Measurements from ENCODE around the gene DHRS4. TPM values are rescaled to one million over a fixed set of nuclear protein-coding genes. Genes with fewer than 3 reads are reported as not detected.

DHRS4 gene
- total and polyA plus RNA-seq, 9 of the 15 experiments (the other 6 are each of a cell fraction or from before 2014, with no cell fraction given), result 0.51 to 35.9 (median 10.1) TPM

DNA sequence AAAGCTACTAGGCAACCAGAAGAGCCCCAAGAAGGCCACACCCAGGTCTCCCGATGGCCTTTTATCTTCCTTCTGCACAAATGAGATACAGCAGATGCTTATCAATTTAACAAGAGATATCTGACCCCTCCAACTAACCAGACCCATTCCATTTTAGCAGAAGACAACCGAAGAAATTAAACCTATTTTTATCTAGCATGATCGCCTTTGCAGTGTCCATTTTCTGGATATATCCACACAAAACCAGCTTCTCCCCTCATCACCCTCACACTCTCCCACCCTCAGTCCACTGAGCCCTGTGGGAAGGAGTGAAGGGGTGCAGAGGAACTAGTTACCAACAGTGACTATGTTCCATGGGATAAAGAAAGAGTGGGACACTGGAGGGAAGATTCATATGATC is 20.9 kb upstream of the DHRS4 start (continued):
- TF ChIP-seq, protein P1, sequence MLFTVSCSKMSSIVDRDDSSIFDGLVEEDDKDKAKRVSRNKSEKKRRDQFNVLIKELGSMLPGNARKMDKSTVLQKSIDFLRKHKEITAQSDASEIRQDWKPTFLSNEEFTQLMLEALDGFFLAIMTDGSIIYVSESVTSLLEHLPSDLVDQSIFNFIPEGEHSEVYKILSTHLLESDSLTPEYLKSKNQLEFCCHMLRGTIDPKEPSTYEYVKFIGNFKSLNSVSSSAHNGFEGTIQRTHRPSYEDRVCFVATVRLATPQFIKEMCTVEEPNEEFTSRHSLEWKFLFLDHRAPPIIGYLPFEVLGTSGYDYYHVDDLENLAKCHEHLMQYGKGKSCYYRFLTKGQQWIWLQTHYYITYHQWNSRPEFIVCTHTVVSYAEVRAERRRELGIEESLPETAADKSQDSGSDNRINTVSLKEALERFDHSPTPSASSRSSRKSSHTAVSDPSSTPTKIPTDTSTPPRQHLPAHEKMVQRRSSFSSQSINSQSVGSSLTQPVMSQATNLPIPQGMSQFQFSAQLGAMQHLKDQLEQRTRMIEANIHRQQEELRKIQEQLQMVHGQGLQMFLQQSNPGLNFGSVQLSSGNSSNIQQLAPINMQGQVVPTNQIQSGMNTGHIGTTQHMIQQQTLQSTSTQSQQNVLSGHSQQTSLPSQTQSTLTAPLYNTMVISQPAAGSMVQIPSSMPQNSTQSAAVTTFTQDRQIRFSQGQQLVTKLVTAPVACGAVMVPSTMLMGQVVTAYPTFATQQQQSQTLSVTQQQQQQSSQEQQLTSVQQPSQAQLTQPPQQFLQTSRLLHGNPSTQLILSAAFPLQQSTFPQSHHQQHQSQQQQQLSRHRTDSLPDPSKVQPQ (CRISPR knock-in tag; IDR thresholded peaks at IDR 0.05; ENCODE audit: borderline replicate concordance), result no peak
- TF ChIP-seq ZFPM2 (CRISPR knock-in tag; IDR thresholded peaks at IDR 0.05) (no peak), ZNF23 (CRISPR knock-in tag; IDR thresholded peaks at IDR 0.05) (no peak), PTTG1 (tag; IDR thresholded peaks at IDR 0.05; ENCODE audit: low read depth) (peak; percentile 43; the same call in 1 of the 2 replicates), NRF1 (conservative IDR thresholded peaks at IDR 0.05 in 1 of 2, IDR thresholded peaks at IDR 0.05 in 1 of 2) (no peak), ZNF79 (CRISPR knock-in tag; IDR thresholded peaks at IDR 0.05; ENCODE audit: low read depth) (no peak), ZNF124 (CRISPR knock-in tag; IDR thresholded peaks at IDR 0.05) (no peak), ZNF589 (CRISPR knock-in tag; IDR thresholded peaks at IDR 0.05; ENCODE audit: low read depth) (no peak), SRF (CRISPR knock-in tag; IDR thresholded peaks at IDR 0.05) (no peak), TAF9B (IDR thresholded peaks at IDR 0.05; ENCODE audit: partially characterized antibody) (no peak), EP400 (IDR thresholded peaks at IDR 0.05) (no peak)
- TF ChIP-seq, protein P2, sequence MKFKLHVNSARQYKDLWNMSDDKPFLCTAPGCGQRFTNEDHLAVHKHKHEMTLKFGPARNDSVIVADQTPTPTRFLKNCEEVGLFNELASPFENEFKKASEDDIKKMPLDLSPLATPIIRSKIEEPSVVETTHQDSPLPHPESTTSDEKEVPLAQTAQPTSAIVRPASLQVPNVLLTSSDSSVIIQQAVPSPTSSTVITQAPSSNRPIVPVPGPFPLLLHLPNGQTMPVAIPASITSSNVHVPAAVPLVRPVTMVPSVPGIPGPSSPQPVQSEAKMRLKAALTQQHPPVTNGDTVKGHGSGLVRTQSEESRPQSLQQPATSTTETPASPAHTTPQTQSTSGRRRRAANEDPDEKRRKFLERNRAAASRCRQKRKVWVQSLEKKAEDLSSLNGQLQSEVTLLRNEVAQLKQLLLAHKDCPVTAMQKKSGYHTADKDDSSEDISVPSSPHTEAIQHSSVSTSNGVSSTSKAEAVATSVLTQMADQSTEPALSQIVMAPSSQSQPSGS (CRISPR knock-in tag; IDR thresholded peaks at IDR 0.05), result no peak
- TF ChIP-seq, protein P3, sequence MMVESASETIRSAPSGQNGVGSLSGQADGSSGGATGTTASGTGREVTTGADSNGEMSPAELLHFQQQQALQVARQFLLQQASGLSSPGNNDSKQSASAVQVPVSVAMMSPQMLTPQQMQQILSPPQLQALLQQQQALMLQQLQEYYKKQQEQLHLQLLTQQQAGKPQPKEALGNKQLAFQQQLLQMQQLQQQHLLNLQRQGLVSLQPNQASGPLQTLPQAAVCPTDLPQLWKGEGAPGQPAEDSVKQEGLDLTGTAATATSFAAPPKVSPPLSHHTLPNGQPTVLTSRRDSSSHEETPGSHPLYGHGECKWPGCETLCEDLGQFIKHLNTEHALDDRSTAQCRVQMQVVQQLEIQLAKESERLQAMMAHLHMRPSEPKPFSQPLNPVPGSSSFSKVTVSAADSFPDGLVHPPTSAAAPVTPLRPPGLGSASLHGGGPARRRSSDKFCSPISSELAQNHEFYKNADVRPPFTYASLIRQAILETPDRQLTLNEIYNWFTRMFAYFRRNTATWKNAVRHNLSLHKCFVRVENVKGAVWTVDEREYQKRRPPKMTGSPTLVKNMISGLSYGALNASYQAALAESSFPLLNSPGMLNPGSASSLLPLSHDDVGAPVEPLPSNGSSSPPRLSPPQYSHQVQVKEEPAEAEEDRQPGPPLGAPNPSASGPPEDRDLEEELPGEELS (CRISPR knock-in tag; IDR thresholded peaks at IDR 0.05; ENCODE audit: borderline replicate concordance), result no peak
- TF ChIP-seq, protein P4, sequence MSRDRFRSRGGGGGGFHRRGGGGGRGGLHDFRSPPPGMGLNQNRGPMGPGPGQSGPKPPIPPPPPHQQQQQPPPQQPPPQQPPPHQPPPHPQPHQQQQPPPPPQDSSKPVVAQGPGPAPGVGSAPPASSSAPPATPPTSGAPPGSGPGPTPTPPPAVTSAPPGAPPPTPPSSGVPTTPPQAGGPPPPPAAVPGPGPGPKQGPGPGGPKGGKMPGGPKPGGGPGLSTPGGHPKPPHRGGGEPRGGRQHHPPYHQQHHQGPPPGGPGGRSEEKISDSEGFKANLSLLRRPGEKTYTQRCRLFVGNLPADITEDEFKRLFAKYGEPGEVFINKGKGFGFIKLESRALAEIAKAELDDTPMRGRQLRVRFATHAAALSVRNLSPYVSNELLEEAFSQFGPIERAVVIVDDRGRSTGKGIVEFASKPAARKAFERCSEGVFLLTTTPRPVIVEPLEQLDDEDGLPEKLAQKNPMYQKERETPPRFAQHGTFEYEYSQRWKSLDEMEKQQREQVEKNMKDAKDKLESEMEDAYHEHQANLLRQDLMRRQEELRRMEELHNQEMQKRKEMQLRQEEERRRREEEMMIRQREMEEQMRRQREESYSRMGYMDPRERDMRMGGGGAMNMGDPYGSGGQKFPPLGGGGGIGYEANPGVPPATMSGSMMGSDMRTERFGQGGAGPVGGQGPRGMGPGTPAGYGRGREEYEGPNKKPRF (IDR thresholded peaks at IDR 0.05; ENCODE audit: low read depth, low read length), result no peak
- TF ChIP-seq, protein P5, sequence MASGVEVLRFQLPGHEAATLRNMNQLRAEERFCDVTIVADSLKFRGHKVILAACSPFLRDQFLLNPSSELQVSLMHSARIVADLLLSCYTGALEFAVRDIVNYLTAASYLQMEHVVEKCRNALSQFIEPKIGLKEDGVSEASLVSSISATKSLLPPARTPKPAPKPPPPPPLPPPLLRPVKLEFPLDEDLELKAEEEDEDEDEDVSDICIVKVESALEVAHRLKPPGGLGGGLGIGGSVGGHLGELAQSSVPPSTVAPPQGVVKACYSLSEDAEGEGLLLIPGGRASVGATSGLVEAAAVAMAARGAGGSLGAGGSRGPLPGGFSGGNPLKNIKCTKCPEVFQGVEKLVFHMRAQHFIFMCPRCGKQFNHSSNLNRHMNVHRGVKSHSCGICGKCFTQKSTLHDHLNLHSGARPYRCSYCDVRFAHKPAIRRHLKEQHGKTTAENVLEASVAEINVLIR (CRISPR knock-in tag; IDR thresholded peaks at IDR 0.05), result no peak
